K562 (cell line): Measurements from ENCODE around the gene ATXN7L1. TPM values are rescaled to one million over a fixed set of nuclear protein-coding genes. Genes with fewer than 3 reads are reported as not detected.

Experiments
- ATAC-seq: fragments of 200-7000 bp; cut with Tn5 transposase; 3 replicates; pipeline ENCODE4 v1.9.1; 2020; ENCODE audit warnings: moderate library complexity
- BruUV-seq: library from RNA; stranded (reverse); fragments of 400-500 nt; replicated peaks from 2 replicates; lab custom pipeline; 2021; lab: Mats Ljungman, UMichigan
- CTCF ChIA-PET: fragments of 300-600 bp; formaldehyde crosslinking; extraction: SDS; loops from one replicate; lab custom pipeline; 2021; ENCODE audit warnings: low intra/inter-chr PET ratio; lab: Yijun Ruan, JAX
- POLR2A ChIA-PET: fragments of 300-600, 350-650 bp; sonication (Branson Sonifier 250); formaldehyde crosslinking; extraction: SDS; loops from one replicate; lab custom pipeline; 2021; ENCODE audit warnings: antibody characterized with exemption, inconsistent platforms; lab: Yijun Ruan, JAX
- DNase-seq, 4 experiments: peaks; one replicate each; pipeline versions ENCODE4 v3.0.0 to v3.0.0-alpha.2; 2011 to 2018; ENCODE audit warnings: low spot score in 3 of 4, mixed read lengths in 3 of 4; ENCODE audit errors: extremely low read depth in 1 of 4
- FAIRE-seq: peaks from 2 replicates; lab custom pipeline; 2011; peaks lifted over from hg19 to GRCh38; lab: Jason Lieb, UNC
- H2AFZ ChIP-seq: 2 replicates; pipeline ENCODE4 v1.6.0; 2011; ENCODE audit warnings: low read depth, low read length, control low read depth, inconsistent platforms
- H3K27ac ChIP-seq: fragments of 200-600 bp; 3 replicates; pipeline ENCODE4 v1.8.0; 2011; ENCODE audit warnings: low read depth, mild to moderate bottlenecking, control low read depth, inconsistent platforms, low read length, moderate library complexity, mixed read lengths; ENCODE audit errors: extremely low read depth
- H3K27me3 ChIP-seq, 2 experiments: fragments of 300-600 bp in 1 of 2; 2 replicates in 1 of 2; 3 replicates in 1 of 2; pipeline versions ENCODE4 v1.6.0 to v1.8.0; 2011; ENCODE audit warnings: inconsistent platforms in 2 of 2, low read length in 2 of 2, mild to moderate bottlenecking in 1 of 2, mixed read lengths in 1 of 2, moderate library complexity in 1 of 2; ENCODE audit not compliant: control insufficient read depth in 2 of 2, insufficient read depth in 2 of 2
- H3K36me3 ChIP-seq: fragments of 300-600 bp; 3 replicates; pipeline ENCODE4 v1.8.0; 2011; ENCODE audit warnings: mild to moderate bottlenecking, low read length, inconsistent platforms; ENCODE audit not compliant: control insufficient read depth, insufficient read depth
- H3K4me1 ChIP-seq, 2 experiments: fragments of 200-600 bp in 1 of 2; replicated peaks in 1 of 2; 2 replicates in 1 of 2; 3 replicates in 1 of 2; pipeline versions ENCODE4 v1.5.1 to v1.8.0; 2011; ENCODE audit warnings: inconsistent platforms in 2 of 2, low read length in 2 of 2, mild to moderate bottlenecking in 1 of 2, mixed read lengths in 1 of 2, moderate library complexity in 1 of 2; ENCODE audit not compliant: control insufficient read depth in 2 of 2, insufficient read depth in 2 of 2
- H3K4me2 ChIP-seq: 2 replicates; pipeline ENCODE4 v1.6.1; 2011; ENCODE audit warnings: low read length, control low read depth, inconsistent platforms, mixed read lengths; ENCODE audit not compliant: insufficient read depth
- H3K4me3 ChIP-seq: fragments of 200-600 bp; sonication (generic), shearing (Covaris generic); 2 replicates; pipeline ENCODE4 v1.5.1; 2016; ENCODE audit warnings: control low read depth, inconsistent platforms
- H3K79me2 ChIP-seq: fragments of 200-600 bp; 3 replicates; pipeline ENCODE4 v1.8.0; 2011; ENCODE audit warnings: low read length, inconsistent platforms; ENCODE audit not compliant: control insufficient read depth, insufficient read depth
- H3K9ac ChIP-seq, 2 experiments: 2 replicates each; pipeline versions ENCODE4 v1.6.0 to v1.6.1; 2011; ENCODE audit warnings: low read depth in 2 of 2, low read length in 2 of 2, control low read depth in 1 of 2, inconsistent platforms in 1 of 2, mild to moderate bottlenecking in 1 of 2, mixed read lengths in 1 of 2; ENCODE audit not compliant: insufficient read depth in 1 of 2
- H3K9me1 ChIP-seq: one replicate; pipeline ENCODE4 v1.6.0; 2011; ENCODE audit warnings: inconsistent platforms, mild to moderate bottlenecking, low read length, moderate library complexity; ENCODE audit not compliant: control insufficient read depth, insufficient read depth
- H3K9me3 ChIP-seq: replicated peaks from 2 replicates; pipeline ENCODE4 v1.5.1; 2011; ENCODE audit warnings: low read depth, low read length, inconsistent platforms; ENCODE audit not compliant: control insufficient read depth, insufficient read depth
- H4K20me1 ChIP-seq: replicated peaks from 2 replicates; pipeline ENCODE4 v1.6.1; 2011; ENCODE audit warnings: low read length, inconsistent platforms, mixed read lengths; ENCODE audit not compliant: control insufficient read depth, insufficient read depth
- ARNT ChIP-seq, 2 experiments: fragments of 450-650 bp; IDR thresholded peaks; 2 replicates each; pipeline ENCODE4 v1.6.1; 2016; ENCODE audit warnings: mild to moderate bottlenecking in 1 of 2
- ATF4 ChIP-seq: fragments of 450-650 bp; formaldehyde crosslinking; IDR thresholded peaks from 2 replicates; pipeline ENCODE4 v1.4.0; 2022; ENCODE audit warnings: mild to moderate bottlenecking, moderate library complexity
- CCNT2 ChIP-seq: IDR thresholded peaks from 2 replicates; pipeline ENCODE4 v1.6.1; 2011; ENCODE audit warnings: borderline replicate concordance, low read depth, mild to moderate bottlenecking, moderate library complexity, mixed read lengths, low read length; ENCODE audit not compliant: insufficient read length; ENCODE audit errors: extremely low read depth
- ILK ChIP-seq: fragments of 450-650 bp; IDR thresholded peaks from 2 replicates; pipeline ENCODE4 v1.6.1; 2016; ENCODE audit warnings: missing genetic modification characterization, low read depth, mild to moderate bottlenecking, missing compliant biosample characterization, moderate library complexity, borderline replicate concordance
- NR2F6 ChIP-seq: fragments of 450-650 bp; formaldehyde crosslinking; IDR thresholded peaks from 2 replicates; pipeline ENCODE4 v1.4.0; 2020; ENCODE audit warnings: mild to moderate bottlenecking
- RAD21 ChIP-seq, 2 experiments: fragments of 250-450 bp in 1 of 2; fragments of 450-650 bp in 1 of 2; sonication (Bioruptor Pico) in 1 of 2; formaldehyde crosslinking in 1 of 2; IDR thresholded peaks in 1 of 2; conservative IDR thresholded peaks in 1 of 2; 2 replicates each; pipeline versions ENCODE4 v1.4.0 to v1.8.0; 2020 to 2022; ENCODE audit warnings: mild to moderate bottlenecking in 2 of 2, moderate library complexity in 1 of 2
- SOX6 ChIP-seq: fragments of 450-650 bp; IDR thresholded peaks from 2 replicates; pipeline ENCODE4 v1.6.1; 2014; ENCODE audit warnings: mild to moderate bottlenecking
- ZBTB49 ChIP-seq: sonication (generic); formaldehyde crosslinking; IDR thresholded peaks from 2 replicates; pipeline ENCODE4 v1.8.0; 2022; ENCODE audit warnings: missing genetic modification reagents, mild to moderate bottlenecking, borderline replicate concordance
- ZNF57 ChIP-seq: fragments of 450-650 bp; formaldehyde crosslinking; IDR thresholded peaks from 2 replicates; pipeline ENCODE4 v1.4.0; 2020; ENCODE audit warnings: mild to moderate bottlenecking, moderate library complexity
- WGBS: fragments of 100-300 bp; shearing (Covaris generic); methylation state at CpG from one replicate; pipeline ENCODE4 v1.1.6; 2016; ENCODE audit warnings: low coverage, mixed read lengths; ENCODE audit not compliant: insufficient coverage; ENCODE audit errors: missing lambda C conversion rate; 5-methylcytosine and 5-hydroxymethylcytosine counted together
- in situ Hi-C: fragments of 300-500 bp; cut with MboI; formaldehyde crosslinking; loops from 4 replicates; pipeline ENCODE4 v1.15.0; 2018; ENCODE audit warnings: inconsistent platforms, mixed read lengths
- intact Hi-C: fragments of 100-400 bp; cut with micrococcal nuclease; formaldehyde crosslinking; loops from 2 replicates; pipeline ENCODE4 v1.14.2; 2022
- polyA plus RNA-seq, 8 experiments: library from polyadenylated mRNA; depleted of rRNA in 4 of 8; stranded (reverse) in 5 of 8; unstranded in 3 of 8; fragments of >200 nt; fragmentation: Nextera tagmentation in 2 of 8; fragmentation: Illumina TruSeq in 1 of 8; extraction: Ambion mirVana in 2 of 8; extraction: Trizol in 1 of 8; gene quantifications; 2 replicates each; pipeline versions ENCODE4 v1.2.1 to v1.2.3, GENCODE V29; 2011 to 2014; ENCODE audit warnings: inconsistent platforms in 1 of 8, missing spikeins in 1 of 8
- total RNA-seq, 7 experiments: library from RNA; depleted of rRNA in 6 of 7; stranded (reverse); fragments of >200 nt in 6 of 7; fragmentation: Illumina TruSeq in 2 of 7; extraction: Trizol in 2 of 7; gene quantifications; 2 replicates each; pipeline versions ENCODE4 v1.2.1 to v1.2.3, GENCODE V29; 2011 to 2021; ENCODE audit warnings: low replicate concordance in 1 of 7

The ATXN7L1 gene
- total and polyA plus RNA-seq, 9 of the 15 experiments (the other 6 are each of a cell fraction or from before 2014, with no cell fraction given) = 6.6 to 13.7 (median 10.7) TPM

- 32% methylated on average over 2 of the region's 2 CpGs for WGBS
- CTCF ChIA-PET = interaction anchor here (0.6 to 1.1 kb wide), 3 partner anchors 122 to 283 kb away, joined by 3 to 7 read pairs (median 3); no protein-coding TSS in a partner anchor
Observed at GRCh38 chr7:105764506-105764905, 111.9 kb downstream of the ATXN7L1 start.

GRCh38 chr7:105760551-105761447, 115.6 kb downstream of the ATXN7L1 start:
- H3K4me2 ChIP-seq = no peak overlapping the region
- no peak overlapping the region for H3K4me3 ChIP-seq
- peaks cover 8% of the 10 kb centered on the region for H4K20me1 ChIP-seq
- no peak for FAIRE-seq
- no peak overlapping the region for H3K27ac ChIP-seq
- BruUV-seq = no TSS peak
- H3K79me2 ChIP-seq = no peaks in the 10 kb centered on the region
- CTCF ChIA-PET = interaction anchor here (0.6 to 5.0 kb wide), 8 partner anchors 15 to 1145 kb away, joined by 3 to 88 read pairs (median 4); no protein-coding TSS in a partner anchor
- no peak for DNase-seq
- H3K4me1 ChIP-seq = no peaks in the 10 kb centered on the region
- intact Hi-C loops (loop anchor here (1.0 to 5.0 kb wide), 4 partner anchors 248 to 406 kb away; no protein-coding TSS in a partner anchor), in situ Hi-C loops (no loop called here)
- WGBS = 10% methylated on average over 6 of the region's 6 CpGs
- POLR2A ChIA-PET = interaction anchor here (0.7 to 1.4 kb wide), 2 partner anchors 10 to 247 kb away, joined by 3 to 4 read pairs; no protein-coding TSS in a partner anchor
- H2AFZ ChIP-seq = no peak overlapping the region
- H3K9ac ChIP-seq = no peak overlapping the region
- no peaks in the 10 kb centered on the region; the same call in 2 of the 3 replicates for H3K36me3 ChIP-seq
- ATAC-seq = no peak
- H3K9me1 ChIP-seq = no peaks in the 10 kb centered on the region
- H3K27me3 ChIP-seq = peaks cover 1 to 11% of the 10 kb centered on the region in 2 experiments; a peak in 4 of 5 replicates
- no peaks in the 10 kb centered on the region for H3K9me3 ChIP-seq
- TF ChIP-seq ZBTB49 (CRISPR knock-in tag) = no peak
- TF ChIP-seq RAD21 (CRISPR knock-in tag; conservative IDR thresholded peaks at IDR 0.05 in 1 of 2, IDR thresholded peaks at IDR 0.05 in 1 of 2) = peak in 1 of 2 experiments; percentile 27; a peak in 1 of 4 replicates
- TF ChIP-seq NR2F6 (CRISPR knock-in tag) = no peak
- TF ChIP-seq ZNF57 = no peak
- TF ChIP-seq CCNT2 = no peak
- no peak for TF ChIP-seq ILK
- no peak for TF ChIP-seq ATF4 (CRISPR knock-in tag)
- no peak for TF ChIP-seq ARNT (IDR thresholded peaks at IDR 0.05)

More at GRCh38 chr7:105764506-105764905, 111.9 kb downstream of the ATXN7L1 start:
- no peaks in the 10 kb centered on the region for H3K4me1 ChIP-seq
- POLR2A ChIA-PET = interaction anchor here (0.9 to 3.0 kb wide), 3 partner anchors 10 to 309 kb away, joined by 4 to 10 read pairs (median 4); no protein-coding TSS in a partner anchor
- intact Hi-C loops = loop anchor here (5.0 kb wide), 1 partner anchor 388 kb away; no protein-coding TSS in a partner anchor
- peaks cover 12 to 27% of the 10 kb centered on the region in 2 experiments; a peak in 4 of 5 replicates for H3K27me3 ChIP-seq
- H3K79me2 ChIP-seq = no peaks in the 10 kb centered on the region
- peaks cover 7% of the 10 kb centered on the region; the same call in 1 of the 2 replicates for H4K20me1 ChIP-seq
- no peak overlapping the region for H3K27ac ChIP-seq
- H3K4me3 ChIP-seq = no peak overlapping the region
- H3K36me3 ChIP-seq = no peaks in the 10 kb centered on the region; the same call in 2 of the 3 replicates
- no TSS peak for BruUV-seq
- no peak overlapping the region for H3K4me2 ChIP-seq
- TF ChIP-seq SOX6 = no peak
- DNase-seq = no peak
- no peaks in the 10 kb centered on the region for H3K9me1 ChIP-seq
- H3K9ac ChIP-seq = no peak overlapping the region
- no peak for FAIRE-seq
- no peak overlapping the region for H2AFZ ChIP-seq
- no peaks in the 10 kb centered on the region for H3K9me3 ChIP-seq
- ATAC-seq = no peak
- in situ Hi-C loops = no loop called here
